IMR-90 (cell line): ENCODE measurements around the gene SP2. TPM values are rescaled to one million over a fixed set of nuclear protein-coding genes. Genes with fewer than 3 reads are reported as not detected.

Source experiments
- ATAC-seq: fragments of 200-7000 bp; cut with Tn5 transposase; 2 replicates; pipeline ENCODE4 v1.9.1; 2020; ENCODE audit warnings: low read depth, mild to moderate bottlenecking, moderate library complexity
- BruUV-seq: library from RNA; stranded (reverse); fragments of 400-500 nt; replicated peaks from 2 replicates; lab custom pipeline; 2021; lab: Mats Ljungman, UMichigan
- CTCF ChIA-PET: fragments of 300-600 bp; formaldehyde crosslinking; extraction: SDS; loops from one replicate; lab custom pipeline; 2021; ENCODE audit warnings: antibody characterized with exemption; lab: Yijun Ruan, JAX
- POLR2A ChIA-PET: fragments of 300-600 bp; sonication (Branson Sonifier 250); formaldehyde crosslinking; loops from one replicate; lab custom pipeline; 2022; ENCODE audit warnings: antibody characterized with exemption; ENCODE audit not compliant: unreplicated experiment; lab: Charles Lee
- DNase-seq: peaks from one replicate; pipeline ENCODE4 v3.0.0; 2013
- H2AFZ ChIP-seq: replicated peaks from 2 replicates; pipeline ENCODE3; 2013; ENCODE audit warnings: low read length, mild to moderate bottlenecking; ENCODE audit not compliant: poor library complexity
- H2AK5ac ChIP-seq: 2 replicates; pipeline ENCODE4 v1.6.1; 2013; ENCODE audit warnings: low read depth, low read length, inconsistent platforms
- H2AK9ac ChIP-seq: replicated peaks from 2 replicates; pipeline ENCODE3; 2013; ENCODE audit warnings: mild to moderate bottlenecking, low read depth, low read length, moderate library complexity; ENCODE audit not compliant: poor library complexity
- H2BK120ac ChIP-seq: 2 replicates; pipeline ENCODE4 v1.6.1; 2013; ENCODE audit warnings: low read depth, low read length, inconsistent platforms
- H2BK15ac ChIP-seq: 3 replicates; pipeline ENCODE4 v1.6.1; 2013; ENCODE audit warnings: low read depth, low read length, inconsistent platforms
- H2BK20ac ChIP-seq: 2 replicates; pipeline ENCODE4 v1.6.1; 2013; ENCODE audit warnings: low read depth, mild to moderate bottlenecking, inconsistent platforms, low read length, moderate library complexity
- H2BK5ac ChIP-seq: 2 replicates; pipeline ENCODE4 v1.6.1; 2013; ENCODE audit warnings: mild to moderate bottlenecking, low read depth, low read length, inconsistent platforms; ENCODE audit not compliant: poor library complexity, severe bottlenecking
- H3K14ac ChIP-seq: replicated peaks from 2 replicates; pipeline ENCODE4 v1.6.1; 2013; ENCODE audit warnings: low read depth, low read length, inconsistent platforms
- H3K18ac ChIP-seq: 2 replicates; pipeline ENCODE4 v1.6.1; 2013; ENCODE audit warnings: low read depth, low read length, control low read depth
- H3K23ac ChIP-seq: 2 replicates; pipeline ENCODE4 v1.6.1; 2013; ENCODE audit warnings: low read depth, low read length, inconsistent platforms
- H3K27ac ChIP-seq: 2 replicates; pipeline ENCODE4 v1.5.1; 2013; ENCODE audit warnings: mild to moderate bottlenecking, control low read depth, low read length; ENCODE audit not compliant: insufficient read depth
- H3K27me3 ChIP-seq: 2 replicates; pipeline ENCODE4 v1.6.1; 2013; ENCODE audit warnings: low read length; ENCODE audit not compliant: control insufficient read depth, insufficient read depth
- H3K36me3 ChIP-seq: 2 replicates; pipeline ENCODE4 v1.6.1; 2013; ENCODE audit warnings: low read length, mixed read lengths; ENCODE audit not compliant: control insufficient read depth, insufficient read depth
- H3K4ac ChIP-seq: 2 replicates; pipeline ENCODE4 v1.6.1; 2013; ENCODE audit warnings: low read depth, low read length, inconsistent platforms
- H3K4me1 ChIP-seq: 2 replicates; pipeline ENCODE4 v1.6.1; 2013; ENCODE audit warnings: low read length, mixed read lengths; ENCODE audit not compliant: control insufficient read depth, insufficient read depth
- H3K4me2 ChIP-seq: 2 replicates; pipeline ENCODE4 v1.6.1; 2013; ENCODE audit warnings: low read depth, mild to moderate bottlenecking, control low read depth, low read length, moderate library complexity
- H3K4me3 ChIP-seq: 2 replicates; pipeline ENCODE4 v1.5.1; 2013; ENCODE audit warnings: low read depth, mild to moderate bottlenecking, control low read depth, low read length, moderate library complexity; ENCODE audit not compliant: insufficient read depth
- H3K56ac ChIP-seq: 2 replicates; pipeline ENCODE4 v1.6.1; 2013; ENCODE audit warnings: low read length, inconsistent platforms; ENCODE audit not compliant: insufficient read depth; ENCODE audit errors: extremely low read depth
- H3K79me1 ChIP-seq, 2 experiments: 2 replicates each; pipeline ENCODE4 v1.6.1; 2013; ENCODE audit warnings: low read length in 2 of 2, inconsistent platforms in 1 of 2, low read depth in 1 of 2
- H3K9ac ChIP-seq: 2 replicates; pipeline ENCODE4 v1.6.1; 2013; ENCODE audit warnings: low read depth, low read length, control low read depth
- H3K9me1 ChIP-seq: 2 replicates; pipeline ENCODE4 v1.6.1; 2013; ENCODE audit warnings: low read length, inconsistent platforms; ENCODE audit not compliant: insufficient read depth
- H3K9me3 ChIP-seq: 2 replicates; pipeline ENCODE4 v1.6.1; 2013; ENCODE audit warnings: low read length; ENCODE audit not compliant: control insufficient read depth, insufficient read depth
- H4K20me1 ChIP-seq: 2 replicates; pipeline ENCODE4 v1.6.1; 2013; ENCODE audit warnings: low read length, inconsistent platforms; ENCODE audit not compliant: insufficient read depth
- H4K5ac ChIP-seq: 2 replicates; pipeline ENCODE4 v1.6.1; 2013; ENCODE audit warnings: mild to moderate bottlenecking, low read depth, low read length, control low read depth
- H4K8ac ChIP-seq, 2 experiments: 2 replicates each; pipeline ENCODE4 v1.6.1; 2013; ENCODE audit warnings: low read depth in 2 of 2, low read length in 2 of 2, control low read depth in 1 of 2, inconsistent platforms in 1 of 2
- H4K91ac ChIP-seq: 2 replicates; pipeline ENCODE4 v1.6.1; 2013; ENCODE audit warnings: low read depth, low read length, inconsistent platforms; ENCODE audit not compliant: insufficient read depth
- BHLHE40 ChIP-seq: fragments of 150-350 bp; IDR thresholded peaks from 2 replicates; pipeline ENCODE4 v1.6.1; 2016; ENCODE audit warnings: mild to moderate bottlenecking, low read depth, low read length
- CEBPB ChIP-seq: IDR thresholded peaks from 2 replicates; pipeline ENCODE4 v1.6.1; 2012; ENCODE audit warnings: low read depth, low read length, improper control_type of control experiment
- CHD1 ChIP-seq: IDR thresholded peaks from 2 replicates; pipeline ENCODE4 v1.6.1; 2012; ENCODE audit warnings: low read depth, low read length, improper control_type of control experiment
- FOS ChIP-seq: fragments of 150-350 bp; IDR thresholded peaks from 2 replicates; pipeline ENCODE4 v1.6.1; 2016; ENCODE audit warnings: low read depth, low read length
- MAFK ChIP-seq: IDR thresholded peaks from 2 replicates; pipeline ENCODE4 v1.6.1; 2012; ENCODE audit warnings: low read depth, low read length, improper control_type of control experiment
- MAZ ChIP-seq: IDR thresholded peaks from 2 replicates; pipeline ENCODE4 v1.6.1; 2012; ENCODE audit warnings: low read depth, mild to moderate bottlenecking, low read length, improper control_type of control experiment, moderate library complexity, borderline replicate concordance
- MXI1 ChIP-seq: IDR thresholded peaks from 2 replicates; pipeline ENCODE4 v1.6.1; 2012; ENCODE audit warnings: low read depth, mild to moderate bottlenecking, low read length, moderate library complexity, borderline replicate concordance
- NFE2L2 ChIP-seq: fragments of 150-350 bp; IDR thresholded peaks from 2 replicates; pipeline ENCODE4 v1.6.1; 2016; ENCODE audit warnings: low read depth, mild to moderate bottlenecking, low read length
- POLR2A ChIP-seq: IDR thresholded peaks from 2 replicates; pipeline ENCODE4 v1.6.1; 2012; ENCODE audit warnings: mild to moderate bottlenecking, low read depth, low read length
- RCOR1 ChIP-seq: IDR thresholded peaks from 2 replicates; pipeline ENCODE4 v1.6.1; 2012; ENCODE audit warnings: mild to moderate bottlenecking, low read length, improper control_type of control experiment; ENCODE audit not compliant: insufficient replicate concordance
- RFX5 ChIP-seq: IDR thresholded peaks from 2 replicates; pipeline ENCODE4 v1.8.0; 2012; ENCODE audit warnings: low read depth, mild to moderate bottlenecking, low read length, moderate library complexity
- SMC3 ChIP-seq: fragments of 150-350 bp; IDR thresholded peaks from 2 replicates; pipeline ENCODE4 v1.6.1; 2016; ENCODE audit warnings: low read depth, mild to moderate bottlenecking, antibody characterized with exemption, low read length, moderate library complexity
- WGBS, 2 experiments: methylation state at CpG; one replicate each; pipeline versions ENCODE4 v1.1.5 to v1.1.7; 2013; ENCODE audit warnings: missing lambda C conversion rate in 2 of 2; ENCODE audit not compliant: insufficient read length in 1 of 2; ENCODE audit errors: extremely low coverage in 2 of 2; 5-methylcytosine and 5-hydroxymethylcytosine counted together
- dilution Hi-C: fragments of 300-500 bp; cut with HindIII; formaldehyde crosslinking; loops from one replicate; pipeline ENCODE4 v1.14.3; 2018; ENCODE audit warnings: low sequenced_read_pairs; ENCODE audit not compliant: unreplicated experiment
- in situ Hi-C: fragments of 300-500 bp; cut with MboI; formaldehyde crosslinking; loops from 3 replicates; pipeline ENCODE4 v1.14.3; 2019; ENCODE audit warnings: low sequenced_read_pairs, inconsistent platforms, mixed read lengths
- intact Hi-C: fragments of 100-400 bp; cut with micrococcal nuclease; formaldehyde crosslinking; loops from 2 replicates; pipeline ENCODE4 v1.10.0; 2022
- polyA plus RNA-seq, 3 experiments: library from polyadenylated mRNA; depleted of rRNA; stranded (reverse); fragments of >200 nt; gene quantifications; 2 replicates each; pipeline ENCODE4 v1.2.3, GENCODE V29; 2012; ENCODE audit warnings: low replicate concordance in 1 of 3
- total RNA-seq: library from RNA; depleted of rRNA; stranded (reverse); fragments of >200 nt; gene quantifications from 2 replicates; pipeline ENCODE4 v1.2.3, GENCODE V29; 2012
- TF ChIP-seq, protein P1 (sequence below): fragments of 150-350 bp; IDR thresholded peaks from 2 replicates; pipeline ENCODE4 v1.6.1; 2016; ENCODE audit warnings: low read depth, mild to moderate bottlenecking, low read length, moderate library complexity, borderline replicate concordance
- TF ChIP-seq, protein P2 (sequence below): fragments of 150-350 bp; IDR thresholded peaks from 2 replicates; pipeline ENCODE4 v1.6.1; 2017; ENCODE audit warnings: mild to moderate bottlenecking, antibody characterized with exemption, low read length, low read depth
- TF ChIP-seq, protein P3 (sequence below): conservative IDR thresholded peaks from 2 replicates; pipeline ENCODE4 v1.5.1; 2012; ENCODE audit warnings: mild to moderate bottlenecking, low read depth, low read length, improper control_type of control experiment

SP2 gene
- total and polyA plus RNA-seq, 2 of the 4 experiments (the other 2 are of a cell fraction): 0.72 to 13.8 TPM

DNA sequence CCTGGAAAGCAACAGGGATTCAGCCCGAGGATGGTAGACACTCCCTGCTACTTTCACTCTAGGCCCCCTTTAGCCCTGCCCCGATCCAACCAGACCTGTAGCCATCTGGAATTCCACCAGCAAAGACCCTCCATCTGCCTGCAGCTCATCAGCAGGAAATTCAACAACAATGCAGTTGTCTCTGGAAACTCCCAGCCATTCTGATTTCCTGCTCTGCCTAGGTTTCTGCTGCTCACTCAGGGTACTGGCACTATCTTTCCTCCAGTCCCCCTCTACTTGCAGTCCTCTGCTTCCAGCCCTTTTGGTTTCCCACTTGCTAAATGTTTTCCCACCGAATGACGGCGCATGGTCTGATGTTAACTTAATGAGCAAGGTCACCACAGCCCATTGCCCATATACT, 42.4 kb upstream of the SP2 start:
- Histone ChIP-seq H3K4me1 (no peaks in the 10 kb centered on the region), H3K4ac (no peak overlapping the region), H2AK9ac (no peak overlapping the region), H2BK120ac (no peak overlapping the region), H4K91ac (no peak overlapping the region), H3K14ac (no peak overlapping the region), H3K23ac (no peak overlapping the region), H3K79me1 (no peaks in the 10 kb centered on the region), H3K9me3 (no peaks in the 10 kb centered on the region), H2BK20ac (no peak overlapping the region), H2AK5ac (no peak overlapping the region), H4K5ac (no peak overlapping the region), H3K36me3 (no peaks in the 10 kb centered on the region), H4K8ac (no peak overlapping the region), H2BK5ac (no peak overlapping the region), H2BK15ac (no peak overlapping the region), H3K4me3 (no peak overlapping the region), H3K9me1 (no peaks in the 10 kb centered on the region), H3K27ac (no peak overlapping the region), H4K20me1 (no peaks in the 10 kb centered on the region), H2AFZ (no peak overlapping the region), H3K56ac (no peak overlapping the region), H3K9ac (no peak overlapping the region), H3K4me2 (no peak overlapping the region), H3K27me3 (peaks cover 75% of the 10 kb centered on the region), H3K18ac (no peak overlapping the region)
- intact Hi-C loops: no loop called here
- dilution Hi-C loops: no loop called here
- no peak for DNase-seq
- WGBS, 2 experiments: 37% methylated on average over 3 of the region's 5 CpGs; no CpG with 5 or more reads in 1 of the 2 experiments
- ChIA-PET CTCF (no interaction called here), POLR2A (no interaction called here)
- no TSS peak for BruUV-seq
- no peak for ATAC-seq
- in situ Hi-C loops: no loop called here
- TF ChIP-seq FOS: no peak
- no peak for TF ChIP-seq BHLHE40
- no peak for TF ChIP-seq CHD1
- TF ChIP-seq RCOR1: no peak
- TF ChIP-seq, protein P1, sequence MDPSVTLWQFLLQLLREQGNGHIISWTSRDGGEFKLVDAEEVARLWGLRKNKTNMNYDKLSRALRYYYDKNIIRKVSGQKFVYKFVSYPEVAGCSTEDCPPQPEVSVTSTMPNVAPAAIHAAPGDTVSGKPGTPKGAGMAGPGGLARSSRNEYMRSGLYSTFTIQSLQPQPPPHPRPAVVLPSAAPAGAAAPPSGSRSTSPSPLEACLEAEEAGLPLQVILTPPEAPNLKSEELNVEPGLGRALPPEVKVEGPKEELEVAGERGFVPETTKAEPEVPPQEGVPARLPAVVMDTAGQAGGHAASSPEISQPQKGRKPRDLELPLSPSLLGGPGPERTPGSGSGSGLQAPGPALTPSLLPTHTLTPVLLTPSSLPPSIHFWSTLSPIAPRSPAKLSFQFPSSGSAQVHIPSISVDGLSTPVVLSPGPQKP: no peak
- no peak for TF ChIP-seq NFE2L2
- no peak for TF ChIP-seq SMC3
- TF ChIP-seq, protein P2, sequence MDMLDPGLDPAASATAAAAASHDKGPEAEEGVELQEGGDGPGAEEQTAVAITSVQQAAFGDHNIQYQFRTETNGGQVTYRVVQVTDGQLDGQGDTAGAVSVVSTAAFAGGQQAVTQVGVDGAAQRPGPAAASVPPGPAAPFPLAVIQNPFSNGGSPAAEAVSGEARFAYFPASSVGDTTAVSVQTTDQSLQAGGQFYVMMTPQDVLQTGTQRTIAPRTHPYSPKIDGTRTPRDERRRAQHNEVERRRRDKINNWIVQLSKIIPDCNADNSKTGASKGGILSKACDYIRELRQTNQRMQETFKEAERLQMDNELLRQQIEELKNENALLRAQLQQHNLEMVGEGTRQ: no peak
- no peak for TF ChIP-seq POLR2A
- no peak for TF ChIP-seq RFX5
- TF ChIP-seq, protein P3, sequence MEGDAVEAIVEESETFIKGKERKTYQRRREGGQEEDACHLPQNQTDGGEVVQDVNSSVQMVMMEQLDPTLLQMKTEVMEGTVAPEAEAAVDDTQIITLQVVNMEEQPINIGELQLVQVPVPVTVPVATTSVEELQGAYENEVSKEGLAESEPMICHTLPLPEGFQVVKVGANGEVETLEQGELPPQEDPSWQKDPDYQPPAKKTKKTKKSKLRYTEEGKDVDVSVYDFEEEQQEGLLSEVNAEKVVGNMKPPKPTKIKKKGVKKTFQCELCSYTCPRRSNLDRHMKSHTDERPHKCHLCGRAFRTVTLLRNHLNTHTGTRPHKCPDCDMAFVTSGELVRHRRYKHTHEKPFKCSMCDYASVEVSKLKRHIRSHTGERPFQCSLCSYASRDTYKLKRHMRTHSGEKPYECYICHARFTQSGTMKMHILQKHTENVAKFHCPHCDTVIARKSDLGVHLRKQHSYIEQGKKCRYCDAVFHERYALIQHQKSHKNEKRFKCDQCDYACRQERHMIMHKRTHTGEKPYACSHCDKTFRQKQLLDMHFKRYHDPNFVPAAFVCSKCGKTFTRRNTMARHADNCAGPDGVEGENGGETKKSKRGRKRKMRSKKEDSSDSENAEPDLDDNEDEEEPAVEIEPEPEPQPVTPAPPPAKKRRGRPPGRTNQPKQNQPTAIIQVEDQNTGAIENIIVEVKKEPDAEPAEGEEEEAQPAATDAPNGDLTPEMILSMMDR: no peak
- TF ChIP-seq CEBPB: no peak
- TF ChIP-seq MAZ: no peak
- no peak for TF ChIP-seq MAFK
- no peak for TF ChIP-seq MXI1
